BE2C (cell line): ENCODE measurements around the gene GFRAL.

ENCODE experiments used
- DNase-seq: peaks from one replicate; pipeline ENCODE4 v3.0.0-alpha.2; 2020
- H3K27me3 ChIP-seq: fragments of 250-450 bp; sonication (Bioruptor Pico); 2 replicates; pipeline ENCODE4 v1.5.1; 2020; ENCODE audit warnings: mild to moderate bottlenecking
- H3K36me3 ChIP-seq: fragments of 250-450 bp; sonication (Bioruptor Pico); 2 replicates; pipeline ENCODE4 v1.5.1; 2020; ENCODE audit warnings: mild to moderate bottlenecking
- H3K4me1 ChIP-seq: fragments of 250-450 bp; sonication (Bioruptor Pico); 2 replicates; pipeline ENCODE4 v1.5.1; 2020
- H3K4me3 ChIP-seq: 2 replicates; pipeline ENCODE4 v1.5.1; 2011; ENCODE audit warnings: low read depth, low read length
- H3K9me3 ChIP-seq: fragments of 250-450 bp; sonication (Bioruptor Pico); 2 replicates; pipeline ENCODE4 v1.5.1; 2020
- TF ChIP-seq, protein P1 (sequence below): IDR thresholded peaks from 2 replicates; pipeline ENCODE4 v1.5.1; 2012; ENCODE audit warnings: mild to moderate bottlenecking, low read depth, low read length

The GFRAL gene

DNA sequence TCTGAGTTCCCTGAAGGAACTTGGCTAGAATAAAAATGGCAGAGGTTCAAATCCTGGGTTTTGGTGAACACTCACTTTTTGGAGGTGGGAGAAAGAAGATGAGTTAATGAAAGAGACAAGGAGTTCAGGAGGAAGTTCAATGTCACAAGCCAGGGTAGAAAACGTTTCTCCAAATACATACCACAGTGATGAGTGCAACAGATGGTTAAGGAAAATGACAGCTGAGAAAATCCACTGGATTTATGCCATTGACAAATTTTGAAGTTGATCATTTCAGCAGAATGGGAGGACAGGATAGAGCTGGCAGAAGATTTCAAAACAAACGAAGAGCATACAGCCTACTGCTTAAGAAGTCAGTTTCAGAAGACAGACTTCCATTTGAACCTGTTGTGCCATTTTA, 122.7 kb downstream of the GFRAL start:
- Histone ChIP-seq H3K36me3 (no peaks in the 10 kb centered on the region), H3K9me3 (no peaks in the 10 kb centered on the region), H3K4me3 (no peak overlapping the region), H3K27me3 (no peaks in the 10 kb centered on the region), H3K4me1 (no peaks in the 10 kb centered on the region)
- TF ChIP-seq, protein P1, sequence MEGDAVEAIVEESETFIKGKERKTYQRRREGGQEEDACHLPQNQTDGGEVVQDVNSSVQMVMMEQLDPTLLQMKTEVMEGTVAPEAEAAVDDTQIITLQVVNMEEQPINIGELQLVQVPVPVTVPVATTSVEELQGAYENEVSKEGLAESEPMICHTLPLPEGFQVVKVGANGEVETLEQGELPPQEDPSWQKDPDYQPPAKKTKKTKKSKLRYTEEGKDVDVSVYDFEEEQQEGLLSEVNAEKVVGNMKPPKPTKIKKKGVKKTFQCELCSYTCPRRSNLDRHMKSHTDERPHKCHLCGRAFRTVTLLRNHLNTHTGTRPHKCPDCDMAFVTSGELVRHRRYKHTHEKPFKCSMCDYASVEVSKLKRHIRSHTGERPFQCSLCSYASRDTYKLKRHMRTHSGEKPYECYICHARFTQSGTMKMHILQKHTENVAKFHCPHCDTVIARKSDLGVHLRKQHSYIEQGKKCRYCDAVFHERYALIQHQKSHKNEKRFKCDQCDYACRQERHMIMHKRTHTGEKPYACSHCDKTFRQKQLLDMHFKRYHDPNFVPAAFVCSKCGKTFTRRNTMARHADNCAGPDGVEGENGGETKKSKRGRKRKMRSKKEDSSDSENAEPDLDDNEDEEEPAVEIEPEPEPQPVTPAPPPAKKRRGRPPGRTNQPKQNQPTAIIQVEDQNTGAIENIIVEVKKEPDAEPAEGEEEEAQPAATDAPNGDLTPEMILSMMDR: no peak
- DNase-seq: no peak
